PC-3 (cell line): ENCODE data around the gene SUN1. TPM values are rescaled to one million over a fixed set of nuclear protein-coding genes. Genes with fewer than 3 reads are reported as not detected.

Experiments
- ATAC-seq: fragments of 200-7000 bp; cut with Tn5 transposase; 2 replicates; pipeline ENCODE4 v1.9.1; 2020; ENCODE audit warnings: mild to moderate bottlenecking, moderate library complexity
- BruUV-seq: library from RNA; stranded (reverse); fragments of 400-500 nt; replicated peaks from 2 replicates; lab custom pipeline; 2021; lab: Mats Ljungman, UMichigan
- CTCF ChIA-PET: fragments of 300-600 bp; sonication (Branson Sonifier 250); formaldehyde crosslinking; loops from one replicate; lab custom pipeline; 2022; ENCODE audit warnings: antibody characterized with exemption; lab: Charles Lee
- POLR2A ChIA-PET: fragments of 300-600 bp; sonication (Branson Sonifier 250); formaldehyde crosslinking; loops from one replicate; lab custom pipeline; 2022; ENCODE audit warnings: antibody characterized with exemption; ENCODE audit not compliant: unreplicated experiment; lab: Charles Lee
- DNase-seq: peaks from one replicate; pipeline ENCODE4 v3.0.0-alpha.2; 2015
- H2AFZ ChIP-seq: fragments of 300-600 bp; sonication (generic); 2 replicates; pipeline ENCODE4 v1.6.0; 2016; ENCODE audit warnings: antibody characterized with exemption, low read length
- H3F3A ChIP-seq: fragments of 300-600 bp; sonication (generic); one replicate; pipeline ENCODE4 v1.6.0; 2017; ENCODE audit warnings: antibody characterized with exemption, low read length, control low read depth, mild to moderate bottlenecking; ENCODE audit not compliant: unreplicated experiment
- H3K27ac ChIP-seq: fragments of 300-600 bp; sonication (generic); 2 replicates; pipeline ENCODE4 v1.5.1; 2016; ENCODE audit warnings: mild to moderate bottlenecking, low read length
- H3K27me3 ChIP-seq: fragments of 300-600 bp; sonication (generic); 2 replicates; pipeline ENCODE4 v1.6.1; 2016; ENCODE audit warnings: low read length, mixed read lengths
- H3K36me3 ChIP-seq: fragments of 300-600 bp; sonication (generic); 2 replicates; pipeline ENCODE4 v1.6.1; 2016; ENCODE audit warnings: low read depth, mixed run types, low read length, mixed read lengths
- H3K4me1 ChIP-seq: fragments of 300-600 bp; sonication (generic); 2 replicates; pipeline ENCODE4 v1.5.1; 2016; ENCODE audit warnings: low read length; ENCODE audit not compliant: insufficient read depth
- H3K4me2 ChIP-seq: fragments of 300-600 bp; sonication (generic); 2 replicates; pipeline ENCODE4 v1.6.0; 2016; ENCODE audit warnings: low read length
- H3K4me3 ChIP-seq: fragments of 300-600 bp; sonication (generic); 2 replicates; pipeline ENCODE4 v1.5.1; 2016; ENCODE audit warnings: mild to moderate bottlenecking, low read length, mixed read lengths
- H3K79me2 ChIP-seq: fragments of 300-600 bp; sonication (generic); 2 replicates; pipeline ENCODE4 v1.6.1; 2017; ENCODE audit warnings: low read length, mixed read lengths
- H3K9ac ChIP-seq: fragments of 300-600 bp; sonication (generic); 2 replicates; pipeline ENCODE4 v1.6.0; 2016; ENCODE audit warnings: mild to moderate bottlenecking, low read length
- H3K9me2 ChIP-seq: fragments of 300-600 bp; sonication (generic); replicated peaks from 2 replicates; pipeline ENCODE4 v1.6.1; 2016; ENCODE audit warnings: mixed run types, low read length, mixed read lengths
- H3K9me3 ChIP-seq: fragments of 300-600 bp; sonication (generic); 2 replicates; pipeline ENCODE4 v1.6.1; 2016; ENCODE audit warnings: low read length, mixed read lengths
- H4K20me1 ChIP-seq: fragments of 300-600 bp; sonication (generic); 2 replicates; pipeline ENCODE4 v1.6.1; 2016; ENCODE audit warnings: low read length, mixed read lengths
- EZH2 ChIP-seq: fragments of 300-600 bp; sonication (generic); IDR thresholded peaks from one replicate; pipeline ENCODE4 v1.6.1; 2017; ENCODE audit warnings: antibody characterized with exemption, mild to moderate bottlenecking, low read length; ENCODE audit not compliant: unreplicated experiment
- EZH2phosphoT487 ChIP-seq: fragments of 300-600 bp; sonication (generic); IDR thresholded peaks from 2 replicates; pipeline ENCODE4 v1.6.1; 2018; ENCODE audit warnings: mild to moderate bottlenecking, antibody characterized with exemption, low read length, borderline replicate concordance
- intact Hi-C: fragments of 100-400 bp; cut with micrococcal nuclease; formaldehyde crosslinking; loops from 2 replicates; pipeline ENCODE4 v1.9.0; 2023
- total RNA-seq: library from RNA; depleted of rRNA; stranded (reverse); fragments of >200 nt; gene quantifications from 2 replicates; pipeline ENCODE4 v1.2.3, GENCODE V29; 2014
- TF ChIP-seq, protein P1 (sequence below): fragments of 300-600 bp; sonication (generic); conservative IDR thresholded peaks from 2 replicates; pipeline ENCODE4 v1.5.1; 2017; ENCODE audit warnings: antibody characterized with exemption, low read depth, mild to moderate bottlenecking, low read length

Gene SUN1
- total RNA-seq, 1 experiment from 2014 or later = 92.5 TPM

DNA sequence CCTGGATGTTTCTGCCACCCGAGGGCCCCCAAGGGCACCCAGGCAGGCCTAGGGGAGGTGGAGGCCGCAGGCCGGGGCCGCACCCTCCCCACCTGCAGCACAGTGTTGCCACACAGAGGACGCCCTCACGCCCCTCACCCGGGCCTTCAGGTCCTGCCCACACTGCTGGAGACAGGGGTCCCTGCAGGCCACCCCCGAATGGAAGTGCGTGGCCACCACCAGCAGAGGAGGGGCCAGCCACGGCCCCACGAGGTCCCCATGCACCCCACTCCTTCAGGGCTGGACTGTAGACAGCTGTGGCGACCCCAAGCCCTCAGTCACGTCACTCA is 86.8 kb downstream of the SUN1 start:
- no peak overlapping the region for H3K27ac ChIP-seq
- no peaks in the 10 kb centered on the region for H3K79me2 ChIP-seq
- no peaks in the 10 kb centered on the region for H3K27me3 ChIP-seq
- no peak overlapping the region for H3K4me2 ChIP-seq
- CTCF ChIA-PET = no interaction called here
- POLR2A ChIA-PET = no interaction called here
- no peak overlapping the region for H2AFZ ChIP-seq
- H3K9me2 ChIP-seq = no peaks in the 10 kb centered on the region
- intact Hi-C loops = no loop called here
- H3K9me3 ChIP-seq = no peaks in the 10 kb centered on the region
- no peak overlapping the region for H3K9ac ChIP-seq
- no peak for TF ChIP-seq EZH2phosphoT487
- no peak for TF ChIP-seq EZH2
- TF ChIP-seq, protein P1, sequence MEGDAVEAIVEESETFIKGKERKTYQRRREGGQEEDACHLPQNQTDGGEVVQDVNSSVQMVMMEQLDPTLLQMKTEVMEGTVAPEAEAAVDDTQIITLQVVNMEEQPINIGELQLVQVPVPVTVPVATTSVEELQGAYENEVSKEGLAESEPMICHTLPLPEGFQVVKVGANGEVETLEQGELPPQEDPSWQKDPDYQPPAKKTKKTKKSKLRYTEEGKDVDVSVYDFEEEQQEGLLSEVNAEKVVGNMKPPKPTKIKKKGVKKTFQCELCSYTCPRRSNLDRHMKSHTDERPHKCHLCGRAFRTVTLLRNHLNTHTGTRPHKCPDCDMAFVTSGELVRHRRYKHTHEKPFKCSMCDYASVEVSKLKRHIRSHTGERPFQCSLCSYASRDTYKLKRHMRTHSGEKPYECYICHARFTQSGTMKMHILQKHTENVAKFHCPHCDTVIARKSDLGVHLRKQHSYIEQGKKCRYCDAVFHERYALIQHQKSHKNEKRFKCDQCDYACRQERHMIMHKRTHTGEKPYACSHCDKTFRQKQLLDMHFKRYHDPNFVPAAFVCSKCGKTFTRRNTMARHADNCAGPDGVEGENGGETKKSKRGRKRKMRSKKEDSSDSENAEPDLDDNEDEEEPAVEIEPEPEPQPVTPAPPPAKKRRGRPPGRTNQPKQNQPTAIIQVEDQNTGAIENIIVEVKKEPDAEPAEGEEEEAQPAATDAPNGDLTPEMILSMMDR = no peak
- H3K36me3 ChIP-seq = no peaks in the 10 kb centered on the region
- no peak for ATAC-seq
- no peaks in the 10 kb centered on the region for H4K20me1 ChIP-seq
- H3F3A ChIP-seq = no peaks in the 10 kb centered on the region
- no TSS peak for BruUV-seq
- no peak for DNase-seq
- no peak overlapping the region for H3K4me3 ChIP-seq
- H3K4me1 ChIP-seq = peaks cover 23% of the 10 kb centered on the region

DNA sequence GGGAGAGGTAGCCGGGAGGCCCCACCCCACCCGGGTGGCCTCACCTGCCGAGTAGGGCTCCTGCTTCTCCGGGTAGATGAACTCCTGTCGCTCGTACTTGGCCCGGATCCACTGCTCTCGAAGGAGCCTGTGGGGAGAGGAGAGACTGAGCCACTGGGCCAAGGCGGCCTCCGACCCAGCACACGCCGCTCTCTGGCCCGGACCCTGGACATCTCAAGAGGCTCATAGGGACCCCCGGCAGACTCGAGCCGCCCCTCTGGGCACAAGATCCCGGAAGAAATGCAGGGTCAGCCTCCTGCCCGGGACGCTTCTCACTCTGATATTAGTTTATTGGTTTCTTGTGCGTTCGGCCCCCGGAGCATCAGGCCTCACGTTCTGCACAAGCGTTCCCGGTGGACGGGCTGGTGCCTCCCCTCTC is 87.7 kb downstream of the SUN1 start:
- intact Hi-C loops = no loop called here
- TF ChIP-seq EZH2 = no peak
- no peak for TF ChIP-seq EZH2phosphoT487
- TF ChIP-seq, protein P1 = no peak
- CTCF ChIA-PET = no interaction called here
- H3K27ac ChIP-seq = no peak overlapping the region
- no peaks in the 10 kb centered on the region for H3K79me2 ChIP-seq
- H3K27me3 ChIP-seq = no peaks in the 10 kb centered on the region
- H3K9ac ChIP-seq = no peak overlapping the region
- H2AFZ ChIP-seq = no peak overlapping the region
- H3K4me1 ChIP-seq = peaks cover 15% of the 10 kb centered on the region
- BruUV-seq = no TSS peak
- no peaks in the 10 kb centered on the region for H3F3A ChIP-seq
- no peak overlapping the region for H3K4me3 ChIP-seq
- H3K36me3 ChIP-seq = no peaks in the 10 kb centered on the region
- ATAC-seq = no peak
- POLR2A ChIA-PET = no interaction called here
- H3K9me2 ChIP-seq = no peaks in the 10 kb centered on the region
- no peaks in the 10 kb centered on the region for H3K9me3 ChIP-seq
- DNase-seq = no peak
- no peaks in the 10 kb centered on the region for H4K20me1 ChIP-seq
- H3K4me2 ChIP-seq = no peak overlapping the region

DNA sequence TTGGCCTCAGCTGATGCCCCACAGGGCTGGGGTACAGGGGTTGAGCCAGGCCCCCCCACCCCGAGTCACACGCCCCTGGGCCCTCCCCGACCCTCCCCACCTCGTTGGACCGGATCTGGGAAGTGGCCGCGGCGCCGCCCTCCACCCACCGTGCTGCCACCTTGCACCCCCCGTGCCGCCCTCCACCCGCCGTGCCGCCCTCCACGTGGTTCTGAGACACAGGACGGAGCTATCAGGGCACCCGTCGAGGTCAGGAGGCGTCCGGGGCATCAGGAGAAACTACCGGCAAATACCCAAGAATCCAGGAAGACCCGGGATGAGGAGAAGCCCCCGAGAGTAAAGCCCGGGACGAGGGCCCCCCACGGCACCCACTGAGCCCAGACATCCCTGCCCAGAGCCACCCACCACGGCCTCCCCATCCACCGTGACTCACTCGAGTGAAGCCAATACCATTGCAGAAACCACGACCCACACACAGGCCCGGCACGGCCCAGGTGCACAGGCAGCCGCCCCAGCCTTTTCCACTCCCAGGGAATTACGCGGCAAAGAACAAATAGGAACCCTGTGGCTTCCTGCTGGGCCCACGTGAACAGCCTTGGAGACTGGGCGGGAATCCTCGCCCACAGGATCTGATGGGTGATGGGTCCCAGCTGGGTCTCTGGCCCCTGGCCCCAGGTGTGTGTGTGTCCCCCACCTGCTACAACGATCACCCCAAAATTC is 88.2 kb downstream of the SUN1 start:
- DNase-seq (peak; percentile 17), ATAC-seq (0 out of 2 replicates have a peak, but pooled peaks have one; percentile 8)
- no TSS peak for BruUV-seq
- CTCF ChIA-PET = no interaction called here
- intact Hi-C loops = no loop called here
- Histone ChIP-seq H3K4me3 (no peak overlapping the region), H4K20me1 (no peaks in the 10 kb centered on the region), H3F3A (no peaks in the 10 kb centered on the region), H3K9ac (no peak overlapping the region), H3K4me1 (peaks cover 15% of the 10 kb centered on the region), H3K27ac (no peak overlapping the region), H3K27me3 (no peaks in the 10 kb centered on the region), H3K9me3 (no peaks in the 10 kb centered on the region), H2AFZ (no peak overlapping the region), H3K9me2 (no peaks in the 10 kb centered on the region), H3K36me3 (no peaks in the 10 kb centered on the region), H3K4me2 (no peak overlapping the region), H3K79me2 (no peaks in the 10 kb centered on the region)
- POLR2A ChIA-PET = no interaction called here
- TF ChIP-seq EZH2phosphoT487 (no peak), EZH2 (no peak)
- TF ChIP-seq, protein P1 = no peak
